H1 (cell line): ENCODE measurements around the gene CALCR. TPM values are rescaled to one million over a fixed set of nuclear protein-coding genes. Genes with fewer than 3 reads are reported as not detected.

Source experiments
- BRCA1 ChIP-seq: IDR thresholded peaks from 2 replicates; pipeline ENCODE4 v1.6.1; 2012; ENCODE audit warnings: low read depth, low read length, improper control_type of control experiment
- CTCF ChIP-seq, 3 experiments: IDR thresholded peaks; 1 replicate in 2 of 3; 2 replicates in 1 of 3; pipeline versions ENCODE4 v1.5.1 to v1.6.1; 2011; ENCODE audit warnings: low read length in 3 of 3, mild to moderate bottlenecking in 3 of 3, inconsistent platforms in 2 of 3, low read depth in 1 of 3, moderate library complexity in 1 of 3; ENCODE audit not compliant: insufficient read depth in 1 of 3; ENCODE audit errors: control extremely low read depth in 1 of 3
- KDM5A ChIP-seq: fragments of 200-600 bp; IDR thresholded peaks from 2 replicates; pipeline ENCODE4 v1.7.1; 2012; ENCODE audit warnings: mild to moderate bottlenecking, low read length, inconsistent platforms, mixed read lengths
- NANOG ChIP-seq: IDR thresholded peaks from 2 replicates; pipeline ENCODE4 v1.6.1; 2011; ENCODE audit warnings: low read length, low read depth, mild to moderate bottlenecking, inconsistent platforms; ENCODE audit not compliant: insufficient read depth, poor library complexity, severe bottlenecking
- SIX5 ChIP-seq: IDR thresholded peaks from 2 replicates; pipeline ENCODE4 v1.6.1; 2011; ENCODE audit warnings: mild to moderate bottlenecking, low read depth, low read length
- SP4 ChIP-seq: IDR thresholded peaks from 2 replicates; pipeline ENCODE4 v1.6.1; 2012; ENCODE audit warnings: low read length, inconsistent platforms
- TBP ChIP-seq: IDR thresholded peaks from 2 replicates; pipeline ENCODE4 v1.6.1; 2011; ENCODE audit warnings: low read depth, low read length, improper control_type of control experiment
- polyA plus RNA-seq, 7 experiments: library from polyadenylated mRNA; depleted of rRNA in 3 of 7; stranded (reverse) in 5 of 7; unstranded in 2 of 7; fragments of >200 nt in 5 of 7; fragments of 200-250 nt in 2 of 7; gene quantifications; 1 replicate in 5 of 7; 2 replicates in 1 of 7; 4 replicates in 1 of 7; pipeline versions ENCODE4 v1.2.1 to v1.2.3, GENCODE V29; 2011 to 2013; ENCODE audit warnings: missing spikeins in 2 of 7, mixed read lengths in 2 of 7
- total RNA-seq: library from RNA; stranded (reverse); fragmentation: NEBNext Ultra II Directional; extraction: Animal tissue kit (Norgen Biotek cat#: 25700); gene quantifications from 2 replicates; pipeline ENCODE4 v1.2.1, GENCODE V29; 2021

Gene CALCR
- total and polyA plus RNA-seq, 2 of the 8 experiments (the other 6 are each of a cell fraction or from before 2014, with no cell fraction given), result 1.0 to 3.6 TPM

GRCh38 chr7:93622036-93623033 is 47.8 kb upstream of the CALCR start (continued):
- no peak for TF ChIP-seq SP4
- no peak for TF ChIP-seq SIX5
- peak in 2 of 3 experiments; percentile 65 to 70; a peak in 3 of 4 replicates for TF ChIP-seq CTCF (IDR thresholded peaks at IDR 0.05; ENCODE audit: control extremely low read depth in 1 of 3, insufficient read depth in 1 of 3, low read depth in 1 of 3, low read length in 3 of 3)
- TF ChIP-seq TBP, result no peak
- no peak for TF ChIP-seq BRCA1
- TF ChIP-seq KDM5A, result no peak
- TF ChIP-seq NANOG, result no peak
- TF ChIP-seq, all 59 proteins: peak for 3
